HG03575 (cell line): ENCODE data around the gene TTYH1.

Source experiments
- ATAC-seq: cut with Tn5 transposase; IDR thresholded peaks from one replicate; pipeline ENCODE4 v1.9.1; 2021; ENCODE audit not compliant: unreplicated experiment, insufficient number of reproducible peaks, low FRiP score; ENCODE audit errors: extremely low read depth

The TTYH1 gene

GRCh38 chr19:54390942-54391577 is 24.2 kb upstream of the TTYH1 start:
- no peak for ATAC-seq

- ATAC-seq: no peak
Measured at GRCh38 chr19:54391589-54392061, 23.6 kb upstream of the TTYH1 start.

- no peak for ATAC-seq
Measured at GRCh38 chr19:54392105-54392504, 23.2 kb upstream of the TTYH1 start.

GRCh38 chr19:54393381-54393780 is 21.9 kb upstream of the TTYH1 start:
- no peak for ATAC-seq

GRCh38 chr19:54395685-54396084 is 19.6 kb upstream of the TTYH1 start:
- ATAC-seq: no peak

- no peak for ATAC-seq
Measured at GRCh38 chr19:54399189-54399588, 16.1 kb upstream of the TTYH1 start.

GRCh38 chr19:54400913-54401312 is 14.4 kb upstream of the TTYH1 start:
- ATAC-seq: no peak

GRCh38 chr19:54403054-54403453 is 12.2 kb upstream of the TTYH1 start:
- no peak for ATAC-seq

- no peak for ATAC-seq
Measured at GRCh38 chr19:54405628-54406027, 9.6 kb upstream of the TTYH1 start.

GRCh38 chr19:54407780-54408179 is 7.5 kb upstream of the TTYH1 start:
- no peak for ATAC-seq

GRCh38 chr19:54408456-54409026 is 6.7 kb upstream of the TTYH1 start:
- no peak for ATAC-seq

- ATAC-seq: no peak
Measured at GRCh38 chr19:54411033-54411432, 4.2 kb upstream of the TTYH1 start.

- no peak for ATAC-seq
Measured at GRCh38 chr19:54412877-54413276, 2.4 kb upstream of the TTYH1 start.

GRCh38 chr19:54414156-54414555 is 1.1 kb upstream of the TTYH1 start:
- no peak for ATAC-seq

GRCh38 chr19:54415901-54416673 is 823 bp downstream of the TTYH1 start:
- no peak for ATAC-seq

- ATAC-seq: no peak
Measured at GRCh38 chr19:54416695-54417491, 1.6 kb downstream of the TTYH1 start.

- ATAC-seq: no peak
Measured at GRCh38 chr19:54418030-54418929, 3.0 kb downstream of the TTYH1 start.

GRCh38 chr19:54418930-54419800 is 3.9 kb downstream of the TTYH1 start:
- ATAC-seq: no peak
